ENCODE results near the gene BMPR1B. TPM values are rescaled to one million over a fixed set of nuclear protein-coding genes. Genes with fewer than 3 reads are reported as not detected.

Gene BMPR1B
- total RNA-seq, 6 experiments from 2014 or later = 0.31 to 1.6 (median 0.62) TPM

GRCh38 chr4:94766856-94767255 is 9.1 kb downstream of the BMPR1B start:
- intact Hi-C loops (cut with DNase I) = no loop called here
- Histone ChIP-seq H3K9me3 (no peaks in the 10 kb centered on the region), H3K4me3 (no peak overlapping the region), H3K27ac (no peak overlapping the region), H3K27me3 (no peaks in the 10 kb centered on the region), H3K36me3 (no peaks in the 10 kb centered on the region), H3K4me1 (no peaks in the 10 kb centered on the region)
- TF ChIP-seq POLR2A (IDR thresholded peaks at IDR 0.05) (no peak), CTCF (IDR thresholded peaks at IDR 0.05) (no peak)
- WGBS (ENCODE audit: insufficient coverage, low coverage, low lambda C conversion rate, missing lambda C conversion rate) = 29% methylated on average over 3 of the region's 3 CpGs
- ATAC-seq = peak in 1 of 4 donors; percentile 63
- no peak for DNase-seq

GRCh38 chr4:94767446-94767845 is 9.7 kb downstream of the BMPR1B start:
- Histone ChIP-seq H3K27ac (no peak overlapping the region), H3K36me3 (no peaks in the 10 kb centered on the region), H3K4me3 (no peak overlapping the region), H3K27me3 (no peaks in the 10 kb centered on the region), H3K4me1 (no peaks in the 10 kb centered on the region), H3K9me3 (no peaks in the 10 kb centered on the region)
- TF ChIP-seq POLR2A (IDR thresholded peaks at IDR 0.05) (no peak), CTCF (IDR thresholded peaks at IDR 0.05) (no peak)
- DNase-seq (no peak), ATAC-seq (no peak)
- 63% methylated on average over 1 of the region's 1 CpG for WGBS (ENCODE audit: insufficient coverage, low coverage, low lambda C conversion rate, missing lambda C conversion rate)
- intact Hi-C loops (cut with DNase I) = no loop called here

- Histone ChIP-seq H3K9me3 (no peaks in the 10 kb centered on the region), H3K4me1 (no peaks in the 10 kb centered on the region), H3K27me3 (no peaks in the 10 kb centered on the region), H3K36me3 (no peaks in the 10 kb centered on the region), H3K27ac (no peak overlapping the region), H3K4me3 (no peak overlapping the region)
- DNase-seq = no peak
- ATAC-seq = no peak
- TF ChIP-seq CTCF (IDR thresholded peaks at IDR 0.05) (no peak), POLR2A (IDR thresholded peaks at IDR 0.05) (no peak)
- intact Hi-C loops (cut with DNase I) = no loop called here
- 20% methylated on average over 1 of the region's 1 CpG for WGBS (ENCODE audit: insufficient coverage, low coverage, low lambda C conversion rate, missing lambda C conversion rate)
These were observed 25.0 kb downstream of the BMPR1B start for GRCh38 chr4:94782707-94783106.

- Histone ChIP-seq H3K36me3 (no peaks in the 10 kb centered on the region), H3K27me3 (no peaks in the 10 kb centered on the region), H3K4me3 (no peak overlapping the region), H3K9me3 (no peaks in the 10 kb centered on the region), H3K4me1 (no peaks in the 10 kb centered on the region), H3K27ac (no peak overlapping the region)
- TF ChIP-seq CTCF (IDR thresholded peaks at IDR 0.05) = no peak
- TF ChIP-seq POLR2A (IDR thresholded peaks at IDR 0.05) = no peak
- intact Hi-C loops (cut with DNase I) = no loop called here
- DNase-seq (no peak), ATAC-seq (no peak)
- 48% methylated on average over 4 of the region's 4 CpGs for WGBS (ENCODE audit: insufficient coverage, low coverage, low lambda C conversion rate, missing lambda C conversion rate)
These were observed 33.9 kb downstream of the BMPR1B start for GRCh38 chr4:94791701-94792100.

GRCh38 chr4:94798808-94799207 is 41.1 kb downstream of the BMPR1B start:
- ATAC-seq (no peak), DNase-seq (no peak)
- Histone ChIP-seq H3K4me3 (no peak overlapping the region), H3K27ac (no peak overlapping the region), H3K4me1 (no peaks in the 10 kb centered on the region), H3K27me3 (no peaks in the 10 kb centered on the region), H3K9me3 (no peaks in the 10 kb centered on the region), H3K36me3 (no peaks in the 10 kb centered on the region)
- TF ChIP-seq CTCF (IDR thresholded peaks at IDR 0.05) (no peak), POLR2A (IDR thresholded peaks at IDR 0.05) (no peak)
- intact Hi-C loops (cut with DNase I) = no loop called here
- WGBS (ENCODE audit: insufficient coverage, low coverage, low lambda C conversion rate, missing lambda C conversion rate) = 56% methylated on average over 2 of the region's 3 CpGs

Measured in right lobe of liver (tissue), 6 donors.